ENCODE results near the gene ARHGEF33. TPM values are rescaled to one million over a fixed set of nuclear protein-coding genes. Genes with fewer than 3 reads are reported as not detected.

The ARHGEF33 gene
- total and polyA plus RNA-seq, 2 donors from 2014 or later: 2.3 to 2.4 TPM

DNA sequence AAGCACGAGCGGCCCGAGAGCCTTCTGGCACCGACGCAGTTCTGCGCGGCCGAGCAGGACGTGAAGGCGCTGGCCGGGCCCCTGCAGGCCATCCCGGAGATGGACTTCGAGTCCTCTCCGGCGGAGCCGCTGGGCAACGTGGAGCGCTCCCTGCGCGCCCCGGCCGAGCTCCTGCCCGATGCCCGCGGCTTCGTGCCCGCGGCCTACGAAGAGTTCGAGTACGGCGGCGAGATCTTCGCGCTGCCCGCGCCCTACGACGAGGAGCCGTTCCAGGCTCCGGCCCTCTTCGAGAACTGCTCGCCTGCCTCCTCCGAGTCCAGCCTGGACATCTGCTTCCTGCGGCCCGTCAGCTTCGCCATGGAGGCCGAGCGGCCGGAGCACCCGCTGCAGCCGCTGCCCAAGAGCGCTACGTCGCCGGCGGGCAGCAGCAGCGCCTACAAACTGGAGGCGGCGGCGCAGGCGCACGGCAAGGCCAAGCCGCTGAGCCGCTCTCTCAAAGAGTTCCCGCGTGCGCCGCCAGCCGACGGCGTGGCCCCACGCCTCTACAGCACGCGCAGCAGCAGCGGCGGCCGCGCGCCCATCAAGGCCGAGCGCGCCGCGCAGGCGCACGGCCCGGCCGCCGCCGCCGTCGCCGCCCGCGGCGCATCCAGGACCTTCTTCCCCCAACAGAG lies 70.4 kb downstream of the ARHGEF33 start:
- Histone ChIP-seq H3K9me3 (ENCODE audit: control insufficient read depth in 2 of 3, insufficient read depth in 1 of 3, low read length in 3 of 3) (peaks cover 0 to 1% (median 0%) of the 10 kb centered on the region in 3 donors), H3K36me3 (ENCODE audit: control insufficient read depth in 2 of 3, insufficient read depth in 3 of 3, low read length in 3 of 3) (no peaks in the 10 kb centered on the region), H3K27ac (ENCODE audit: low read depth in 2 of 2, low read length in 2 of 2) (no peak overlapping the region), H3K4me1 (ENCODE audit: control insufficient read depth in 2 of 3, insufficient read depth in 2 of 3, low read depth in 1 of 3, low read length in 3 of 3) (peaks cover 0 to 6% (median 0%) of the 10 kb centered on the region in 3 donors), H3K4me3 (ENCODE audit: low read length in 3 of 3) (peak overlapping the region; percentile 36 to 55 (median 38)), H3K9ac (ENCODE audit: low read length in 3 of 3) (no peak overlapping the region), H3K27me3 (ENCODE audit: control insufficient read depth, insufficient read depth, low read length) (no peaks in the 10 kb centered on the region)
- peak; percentile 87 to 97 (median 91) for DNase-seq
- TF ChIP-seq, protein P1, sequence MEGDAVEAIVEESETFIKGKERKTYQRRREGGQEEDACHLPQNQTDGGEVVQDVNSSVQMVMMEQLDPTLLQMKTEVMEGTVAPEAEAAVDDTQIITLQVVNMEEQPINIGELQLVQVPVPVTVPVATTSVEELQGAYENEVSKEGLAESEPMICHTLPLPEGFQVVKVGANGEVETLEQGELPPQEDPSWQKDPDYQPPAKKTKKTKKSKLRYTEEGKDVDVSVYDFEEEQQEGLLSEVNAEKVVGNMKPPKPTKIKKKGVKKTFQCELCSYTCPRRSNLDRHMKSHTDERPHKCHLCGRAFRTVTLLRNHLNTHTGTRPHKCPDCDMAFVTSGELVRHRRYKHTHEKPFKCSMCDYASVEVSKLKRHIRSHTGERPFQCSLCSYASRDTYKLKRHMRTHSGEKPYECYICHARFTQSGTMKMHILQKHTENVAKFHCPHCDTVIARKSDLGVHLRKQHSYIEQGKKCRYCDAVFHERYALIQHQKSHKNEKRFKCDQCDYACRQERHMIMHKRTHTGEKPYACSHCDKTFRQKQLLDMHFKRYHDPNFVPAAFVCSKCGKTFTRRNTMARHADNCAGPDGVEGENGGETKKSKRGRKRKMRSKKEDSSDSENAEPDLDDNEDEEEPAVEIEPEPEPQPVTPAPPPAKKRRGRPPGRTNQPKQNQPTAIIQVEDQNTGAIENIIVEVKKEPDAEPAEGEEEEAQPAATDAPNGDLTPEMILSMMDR (IDR thresholded peaks at IDR 0.05; ENCODE audit: borderline replicate concordance, extremely low read depth, insufficient read depth): peak; percentile 25
- no peak for FAIRE-seq
- intact Hi-C loops (cut with DNase I): no loop called here

DNA sequence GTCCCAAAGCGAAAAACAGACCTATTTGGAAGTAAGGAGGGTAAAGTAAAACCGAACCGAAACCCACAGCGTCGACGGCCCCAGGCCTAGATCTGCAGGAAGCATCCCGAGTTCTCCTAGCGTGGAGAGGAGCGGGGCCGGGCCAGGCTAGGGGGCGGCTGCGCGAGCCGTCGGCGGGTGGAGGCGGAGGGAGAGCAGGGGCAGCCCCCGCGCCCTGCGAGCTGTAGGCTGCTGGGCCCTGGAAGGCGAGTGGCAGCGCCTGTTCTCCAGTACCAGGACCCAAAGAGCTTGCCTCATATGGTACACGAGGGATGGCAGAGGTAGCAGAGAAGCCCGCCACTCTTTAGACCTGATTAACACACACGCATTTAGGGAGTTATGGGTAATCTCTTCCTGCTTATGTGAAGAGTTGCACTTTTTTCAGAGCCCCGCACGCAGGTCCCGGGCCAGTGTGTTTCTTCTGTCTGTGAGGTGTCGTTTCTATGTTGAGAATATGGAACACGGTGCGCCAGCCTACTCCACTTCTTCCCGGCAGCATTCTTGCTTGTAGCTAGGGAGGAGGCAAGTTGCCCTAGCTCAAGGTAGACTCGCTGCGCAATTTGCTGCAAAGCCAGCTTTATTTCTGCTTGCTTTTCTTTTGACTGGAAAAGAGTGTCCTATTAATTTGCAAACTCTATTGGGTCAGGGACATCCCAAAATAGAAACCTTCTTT lies 71.1 kb downstream of the ARHGEF33 start:
- Histone ChIP-seq H3K27me3 (ENCODE audit: control insufficient read depth, insufficient read depth, low read length) (no peaks in the 10 kb centered on the region), H3K9ac (ENCODE audit: low read length in 3 of 3) (no peak overlapping the region), H3K4me1 (ENCODE audit: control insufficient read depth in 2 of 3, insufficient read depth in 2 of 3, low read depth in 1 of 3, low read length in 3 of 3) (peaks cover 0 to 6% (median 0%) of the 10 kb centered on the region in 3 donors), H3K27ac (ENCODE audit: low read depth in 2 of 2, low read length in 2 of 2) (no peak overlapping the region), H3K36me3 (ENCODE audit: control insufficient read depth in 2 of 3, insufficient read depth in 3 of 3, low read length in 3 of 3) (no peaks in the 10 kb centered on the region), H3K4me3 (ENCODE audit: low read length in 3 of 3) (peak overlapping the region in 2 of 3 donors; percentile 23 to 38), H3K9me3 (ENCODE audit: control insufficient read depth in 2 of 3, insufficient read depth in 1 of 3, low read length in 3 of 3) (peaks cover 0 to 1% (median 0%) of the 10 kb centered on the region in 3 donors)
- DNase-seq (peak in 1 of 5 donors; percentile 74), FAIRE-seq (no peak)
- TF ChIP-seq, protein P1 (IDR thresholded peaks at IDR 0.05; ENCODE audit: borderline replicate concordance, extremely low read depth, insufficient read depth): no peak
- intact Hi-C loops (cut with DNase I): no loop called here

DNA sequence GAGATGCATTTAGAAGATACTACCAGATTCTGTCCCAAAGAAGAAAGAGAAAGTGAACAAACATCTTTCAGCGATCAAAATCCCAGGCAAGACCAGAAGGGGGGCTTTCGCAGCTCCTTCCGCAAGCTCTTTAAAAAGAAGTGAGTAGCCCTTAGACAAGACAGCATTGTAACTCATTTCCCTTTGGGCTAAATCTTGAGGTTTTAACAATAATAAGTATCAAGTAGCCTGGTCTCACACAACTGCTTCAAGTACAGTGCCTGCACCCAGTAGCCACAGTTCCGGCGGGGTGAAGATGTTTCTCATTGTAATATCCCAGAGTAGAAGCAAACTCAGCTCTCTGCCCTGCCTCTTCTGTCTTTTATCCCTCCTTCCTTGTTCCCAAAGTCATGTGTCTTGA lies 76.3 kb downstream of the ARHGEF33 start:
- H3K4me3 ChIP-seq (ENCODE audit: low read length in 3 of 3): no peak overlapping the region
- no peak overlapping the region for H3K9ac ChIP-seq (ENCODE audit: low read length in 3 of 3)
- FAIRE-seq: no peak
- intact Hi-C loops (cut with DNase I): no loop called here
- no peaks in the 10 kb centered on the region for H3K27me3 ChIP-seq (ENCODE audit: control insufficient read depth, insufficient read depth, low read length)
- no peaks in the 10 kb centered on the region for H3K9me3 ChIP-seq (ENCODE audit: control insufficient read depth in 2 of 3, insufficient read depth in 1 of 3, low read length in 3 of 3)
- H3K4me1 ChIP-seq (ENCODE audit: control insufficient read depth in 2 of 3, insufficient read depth in 2 of 3, low read depth in 1 of 3, low read length in 3 of 3): no peaks in the 10 kb centered on the region
- TF ChIP-seq, protein P1 (IDR thresholded peaks at IDR 0.05; ENCODE audit: borderline replicate concordance, extremely low read depth, insufficient read depth): no peak
- no peak overlapping the region for H3K27ac ChIP-seq (ENCODE audit: low read depth in 2 of 2, low read length in 2 of 2)
- DNase-seq: no peak
- no peaks in the 10 kb centered on the region for H3K36me3 ChIP-seq (ENCODE audit: control insufficient read depth in 2 of 3, insufficient read depth in 3 of 3, low read length in 3 of 3)
